Kidney tubule cell (primary cell): ENCODE measurements around the gene RPRD1A.
"Not testable (repeated sequence)": the region's sequence is repeated elsewhere in the genome, so short reads cannot be mapped to it uniquely, and the experiment has no call there.

ENCODE experiments used
- DNase-seq: peaks from one replicate; pipeline ENCODE4 v3.0.0-alpha.2; 2018; ENCODE audit warnings: low spot score

Gene RPRD1A

GRCh38 chr18:36028859-36029258 is 38.5 kb downstream of the RPRD1A start:
- no peak for DNase-seq

DNA sequence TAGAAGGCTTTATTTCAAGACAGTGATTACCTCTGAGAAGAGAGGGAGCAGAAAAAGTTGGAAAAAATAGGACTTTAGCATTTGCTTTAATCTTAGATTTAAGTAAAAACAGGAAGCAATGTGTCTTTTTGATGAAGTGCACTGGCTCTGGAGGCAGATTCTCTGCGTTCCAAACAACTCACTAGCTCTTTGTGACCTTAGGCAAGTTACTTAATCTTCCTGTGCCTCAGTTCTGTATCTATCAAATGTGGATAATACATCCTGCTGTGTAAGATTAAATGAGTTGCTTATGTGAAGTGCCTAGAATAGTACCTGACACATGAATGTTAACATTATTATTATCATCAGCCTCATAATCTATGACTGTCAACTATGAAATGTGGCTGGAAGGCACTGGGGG is 42.3 kb downstream of the RPRD1A start:
- DNase-seq, result no peak

DNA sequence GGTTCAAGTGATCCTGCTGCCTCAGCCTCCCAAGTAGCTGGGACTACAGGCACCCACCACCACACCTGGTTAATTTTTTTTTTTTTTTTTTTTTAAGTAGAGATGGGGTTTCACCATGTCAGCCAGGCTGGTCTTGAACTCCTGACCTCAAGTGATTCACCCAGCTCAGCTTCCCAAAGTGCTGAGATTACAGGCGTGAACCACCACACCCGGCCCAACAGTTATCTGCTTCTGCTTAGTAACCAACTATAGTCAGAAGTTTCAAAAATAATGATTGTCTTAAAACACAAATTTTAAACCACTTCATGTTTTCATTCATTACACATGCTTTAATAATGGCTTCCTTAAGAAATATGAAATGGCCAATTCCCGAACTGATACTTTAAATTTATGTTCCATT is 43.1 kb downstream of the RPRD1A start:
- DNase-seq, result not testable (repeated sequence)

- no peak for DNase-seq
Observed at GRCh38 chr18:36023336-36023735, 44.0 kb downstream of the RPRD1A start.

- no peak for DNase-seq
Observed at GRCh38 chr18:36020174-36020711, 47.1 kb downstream of the RPRD1A start.

DNA sequence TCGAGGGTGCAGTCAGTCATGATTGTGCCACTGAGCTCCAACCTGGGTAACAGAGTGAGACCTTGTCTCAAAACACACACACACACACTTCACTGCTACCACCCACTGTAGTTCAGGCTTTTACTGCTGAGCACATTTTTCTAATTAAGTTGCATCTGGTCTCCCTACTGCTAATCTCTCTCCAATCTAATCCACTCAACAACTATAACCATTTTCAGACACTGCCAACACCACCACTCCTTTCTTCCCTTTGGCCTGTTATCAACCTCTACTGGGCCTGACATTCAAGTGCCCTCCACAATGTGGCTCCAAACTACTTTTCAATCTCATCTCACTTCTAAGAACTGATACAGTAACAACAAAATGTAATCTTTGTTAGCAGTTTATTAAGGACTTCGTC is 50.1 kb downstream of the RPRD1A start:
- no peak for DNase-seq

DNA sequence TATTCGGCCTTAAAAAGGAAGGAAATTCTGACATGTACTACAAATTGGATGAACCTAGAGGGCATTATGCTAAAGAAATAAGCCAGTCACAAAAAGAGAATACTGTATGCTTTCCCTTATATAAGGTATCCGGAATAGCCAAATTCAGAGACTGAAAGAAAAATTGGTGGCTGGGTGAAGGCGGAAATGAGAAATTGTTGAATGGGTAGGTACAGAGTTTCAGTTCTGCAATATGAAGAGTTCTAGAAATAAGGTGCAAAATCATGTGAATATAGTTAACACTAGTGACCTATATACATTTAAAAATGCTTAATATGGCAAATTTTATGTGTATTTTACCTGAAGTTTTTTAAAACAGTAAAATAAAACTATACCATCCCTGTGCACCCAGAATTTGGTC is 51.7 kb downstream of the RPRD1A start:
- DNase-seq, result no peak

DNA sequence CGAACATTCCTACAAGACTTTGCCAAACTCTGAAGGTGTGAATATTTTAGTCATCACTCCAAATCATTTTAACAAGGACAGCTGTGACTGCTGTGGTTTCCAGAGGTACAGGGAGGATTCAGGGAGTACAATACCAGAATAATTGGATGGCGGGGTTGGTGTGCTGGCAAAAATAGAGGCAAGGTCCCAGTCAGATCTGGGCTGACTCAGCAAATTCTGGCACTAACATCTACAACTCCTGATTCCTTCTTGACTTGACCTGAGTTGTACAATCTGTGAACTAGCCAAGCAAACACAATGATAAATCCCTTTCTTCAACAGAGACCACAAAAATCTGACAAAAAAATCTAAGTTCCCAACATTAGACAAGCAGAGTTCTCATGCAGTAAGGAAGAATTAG is 54.5 kb downstream of the RPRD1A start:
- no peak for DNase-seq

DNA sequence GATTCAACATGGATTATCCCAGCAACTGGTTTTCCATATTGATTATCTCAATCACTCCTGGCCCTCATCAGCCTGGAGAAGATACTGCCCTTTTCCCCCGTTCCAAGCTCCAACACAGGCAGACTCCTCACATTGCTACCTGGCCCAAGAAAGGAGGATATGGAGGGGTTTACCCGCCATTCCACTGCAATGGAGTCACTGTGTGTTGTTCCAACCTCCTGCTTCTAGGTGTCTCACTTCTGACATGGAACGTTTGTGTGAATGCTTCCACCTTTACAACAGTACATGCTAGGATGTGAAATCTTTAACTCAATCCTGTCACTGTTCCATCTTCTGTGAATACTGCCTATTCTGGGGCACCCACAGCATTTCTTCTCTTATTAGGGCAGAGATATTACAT is 58.1 kb downstream of the RPRD1A start:
- DNase-seq, result no peak

- no peak for DNase-seq
Observed at GRCh38 chr18:36006997-36007396, 60.4 kb downstream of the RPRD1A start.

DNA sequence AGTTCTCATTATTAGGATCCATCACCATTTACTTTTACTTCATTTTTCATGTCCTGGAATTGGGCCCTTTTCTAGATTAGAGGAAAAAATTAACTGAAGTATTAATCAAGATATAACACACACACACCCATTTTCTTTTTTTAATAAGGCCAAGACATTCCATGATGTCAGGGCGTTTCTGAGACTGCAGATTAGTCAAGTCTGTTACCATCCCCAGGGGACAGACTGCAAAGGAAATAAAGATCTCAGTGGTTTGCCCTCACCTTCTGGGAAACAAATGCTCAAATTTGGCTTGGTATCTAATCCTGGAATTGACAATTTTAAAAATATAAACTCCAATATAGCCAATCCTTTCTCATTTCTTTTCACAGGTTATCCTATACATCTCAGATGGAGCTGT is 67.4 kb downstream of the RPRD1A start:
- DNase-seq, result no peak

DNA sequence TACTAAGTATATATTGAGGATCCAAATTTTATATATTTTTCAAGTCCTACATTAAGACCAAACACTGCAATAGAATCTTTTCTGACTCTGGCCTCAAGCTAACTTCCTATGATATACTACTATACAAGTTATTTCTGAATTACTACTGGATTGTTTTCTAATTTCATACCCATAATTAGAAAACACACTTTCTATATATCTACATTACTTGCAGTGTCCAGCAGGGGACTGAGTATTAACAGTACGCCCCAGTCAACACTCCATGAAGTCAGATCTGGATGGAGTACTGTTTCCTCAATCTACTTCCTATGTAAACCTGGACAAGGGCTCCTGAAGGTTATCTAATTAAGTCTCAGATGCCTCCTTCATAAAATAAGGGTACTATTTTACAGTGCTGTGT is 68.4 kb downstream of the RPRD1A start:
- peak; percentile 19 for DNase-seq

DNA sequence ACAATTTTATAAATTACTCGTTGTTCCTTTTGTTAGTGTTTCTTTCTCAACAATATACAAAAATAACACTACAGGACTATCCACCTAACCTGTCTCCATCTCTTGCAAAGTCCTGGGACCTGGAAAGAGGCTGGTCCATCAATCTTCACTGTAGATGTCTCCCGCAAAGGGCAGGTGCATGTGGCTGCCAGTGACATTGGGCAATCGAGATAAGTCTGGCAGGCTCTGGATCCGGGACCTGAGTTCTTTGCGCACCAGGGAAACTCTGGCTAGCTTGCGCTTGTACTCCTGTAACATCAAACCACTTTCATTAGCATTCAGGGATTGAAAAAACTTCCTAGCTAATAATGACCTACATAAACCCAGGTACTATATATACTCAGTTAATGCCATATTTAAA is 74.3 kb downstream of the RPRD1A start:
- no peak for DNase-seq

DNA sequence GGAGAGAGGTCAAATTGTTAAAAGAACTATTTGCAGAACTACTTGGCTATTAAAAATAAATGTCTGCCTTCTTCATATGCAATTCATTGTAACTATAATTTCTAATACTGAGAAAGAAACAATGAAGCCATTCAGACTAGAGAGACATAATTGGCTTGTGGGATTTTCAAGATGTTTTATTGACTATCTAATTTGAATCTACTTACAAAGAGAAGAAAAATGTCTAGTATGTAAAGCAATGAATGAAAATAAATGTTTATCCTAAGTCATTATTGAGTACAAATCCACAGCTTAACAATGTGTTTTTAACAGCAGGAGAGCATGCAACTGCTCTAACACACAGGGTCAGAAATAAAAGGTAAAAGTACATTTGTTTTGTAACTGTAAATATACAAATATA is 75.7 kb downstream of the RPRD1A start:
- DNase-seq, result no peak

- DNase-seq, result peak; percentile 3
Observed at GRCh38 chr18:35983818-35984217, 83.5 kb downstream of the RPRD1A start.

DNA sequence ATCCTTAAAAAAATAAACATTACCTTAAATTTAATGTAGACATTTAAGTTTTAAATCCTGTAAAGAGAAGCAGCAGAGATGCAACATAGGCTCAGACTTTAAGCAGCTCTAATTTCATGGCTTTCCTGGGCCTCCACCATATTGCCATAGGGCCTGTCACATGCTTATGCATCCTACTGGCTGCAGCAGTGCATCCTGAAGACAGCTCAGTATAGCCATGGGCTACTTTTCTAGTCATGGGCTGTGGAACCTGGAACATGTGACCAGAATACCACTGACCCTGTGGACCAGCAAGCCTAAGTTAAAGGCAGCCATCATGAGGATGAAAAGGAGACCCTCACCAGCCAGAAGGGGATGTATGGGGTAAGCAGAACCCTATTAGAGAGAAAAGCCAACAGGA is 84.2 kb downstream of the RPRD1A start:
- no peak for DNase-seq

DNA sequence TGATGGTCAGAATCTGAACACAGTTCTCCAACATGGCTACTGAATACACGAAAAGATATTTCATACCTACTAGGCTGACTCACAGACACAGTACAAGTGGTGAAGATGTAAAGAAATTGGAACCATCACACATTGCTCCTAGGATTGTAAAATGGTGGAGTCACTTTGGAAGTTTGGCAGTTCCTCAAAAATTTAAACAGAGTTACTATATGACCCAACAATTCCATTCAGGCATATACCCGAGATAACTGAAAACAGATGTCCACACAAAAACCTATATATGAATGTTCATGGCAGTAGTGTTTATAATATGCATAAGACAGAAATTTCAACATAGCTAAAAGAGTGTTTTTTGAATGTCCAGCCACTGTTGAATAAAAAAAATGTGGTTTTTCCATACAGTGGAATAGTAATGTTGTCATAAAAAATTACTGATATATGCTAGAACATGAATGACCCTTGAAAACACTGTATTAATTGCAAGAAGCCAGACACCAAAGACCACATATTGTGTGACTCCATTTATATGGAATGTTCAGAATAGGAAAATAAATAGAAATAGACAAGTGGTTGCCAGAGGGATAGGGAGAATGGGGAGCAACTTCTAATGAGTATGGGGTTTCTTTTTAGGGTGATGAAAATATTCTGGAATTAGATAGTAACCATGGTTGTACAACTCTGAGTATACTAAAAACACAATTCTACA is 84.8 kb downstream of the RPRD1A start:
- no peak for DNase-seq

DNA sequence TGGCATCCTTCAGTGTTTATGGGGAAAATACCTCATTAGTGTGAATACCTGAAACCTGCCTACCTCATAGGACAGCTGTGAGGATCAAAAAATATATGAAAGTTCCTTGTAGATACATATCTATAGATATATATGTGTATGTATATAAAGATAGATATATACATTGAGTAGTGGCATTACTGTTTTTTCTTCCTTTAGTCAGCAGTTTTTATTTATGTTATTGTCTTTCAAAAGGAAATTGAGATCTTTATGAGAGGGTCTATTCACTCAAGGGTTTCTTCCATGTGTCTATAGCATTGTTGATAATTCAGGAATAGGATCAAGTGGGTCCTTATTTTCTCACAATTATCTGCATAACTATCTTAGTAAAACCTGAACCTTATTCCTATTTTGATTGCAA is 88.2 kb downstream of the RPRD1A start:
- DNase-seq, result no peak

DNA sequence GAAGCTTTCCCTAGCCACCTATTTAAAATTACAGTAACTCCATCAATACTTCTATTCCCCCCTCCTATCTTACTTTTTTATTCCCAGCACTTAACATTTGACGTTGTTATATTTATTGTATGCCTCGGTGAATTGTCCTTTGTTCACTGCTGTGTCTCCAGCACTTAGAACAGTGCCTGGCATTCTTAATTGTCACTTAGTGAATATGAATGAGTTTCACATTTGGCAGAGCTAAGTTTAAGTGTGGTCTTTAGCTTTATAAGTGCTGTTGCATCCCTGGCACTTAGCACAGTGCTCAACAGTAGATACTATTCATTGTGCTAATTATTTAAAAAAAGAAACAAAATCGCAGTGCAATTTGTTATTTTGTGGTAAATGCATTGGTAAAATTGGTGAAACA is 93.2 kb downstream of the RPRD1A start:
- no peak for DNase-seq

GRCh38 chr18:35973650-35974049 is 93.7 kb downstream of the RPRD1A start:
- peak; percentile 5 for DNase-seq

DNA sequence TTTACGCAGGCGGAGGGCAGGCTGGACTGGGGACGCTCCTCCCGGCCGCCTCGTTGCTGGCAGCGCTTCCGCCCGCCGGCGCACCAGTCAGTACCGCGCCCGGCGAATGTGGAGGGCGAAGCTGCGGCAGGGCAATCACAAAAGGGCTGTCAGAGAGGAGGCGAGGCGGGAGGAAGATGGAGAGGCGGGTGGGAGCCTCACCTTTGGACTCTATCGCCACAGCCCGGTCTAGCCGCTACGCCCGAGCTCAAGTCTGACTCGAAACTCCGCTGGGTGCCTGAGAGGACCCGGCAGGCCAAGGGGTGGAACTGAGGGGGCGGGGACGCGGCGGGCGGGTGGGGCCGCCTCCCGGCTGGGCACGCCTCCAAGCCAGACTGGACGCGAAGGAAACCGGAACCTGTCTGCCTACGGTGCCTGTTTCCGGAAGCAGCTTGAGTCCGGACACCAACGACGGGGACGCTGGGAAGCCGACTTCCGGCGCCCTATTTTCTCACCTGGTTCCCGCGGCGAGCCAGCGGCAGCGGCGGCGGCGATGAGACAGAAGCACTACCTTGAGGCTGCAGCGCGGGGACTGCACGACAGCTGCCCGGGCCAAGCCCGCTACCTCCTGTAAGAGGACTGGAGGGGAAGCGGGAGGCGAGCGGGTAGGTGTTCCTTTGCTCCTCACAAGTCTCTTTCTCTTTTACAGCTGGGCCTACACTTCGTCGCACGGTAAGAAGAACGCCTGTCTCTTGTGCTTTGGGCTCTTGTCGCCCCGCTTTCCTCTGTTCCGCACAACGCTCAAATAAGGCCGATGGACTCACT is 95.0 kb downstream of the RPRD1A start, which contains the start of gene RMP24:
Gene RMP24, plus strand, starts transcription at position 483 of the 804 bp plus-strand sequence.
- peak; percentile 96 for DNase-seq

DNA sequence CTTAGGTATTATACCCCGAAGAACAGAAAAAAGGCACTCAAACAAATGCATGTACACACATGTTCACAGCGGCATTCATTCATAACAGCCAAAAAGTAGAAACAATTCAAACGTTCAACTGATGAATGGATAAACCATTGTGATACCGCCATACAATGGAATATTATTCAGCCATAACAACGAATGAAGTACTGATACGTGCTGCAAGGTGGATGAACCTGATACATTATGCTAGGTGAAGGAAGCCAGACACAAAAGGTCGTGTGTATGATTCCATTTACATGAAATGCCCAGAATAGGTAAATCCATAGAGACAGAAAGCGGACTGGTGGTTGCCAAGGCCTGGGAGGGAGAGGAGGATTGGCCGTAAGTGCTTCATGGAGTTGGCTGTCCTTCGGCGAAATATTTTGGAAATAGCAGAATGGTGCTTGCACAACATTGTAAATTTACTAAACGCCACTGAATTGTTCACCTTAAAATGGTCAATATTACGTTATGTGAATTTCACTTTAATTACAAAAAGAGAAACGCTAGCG is 95.6 kb downstream of the RPRD1A start:
- DNase-seq, result no peak

DNA sequence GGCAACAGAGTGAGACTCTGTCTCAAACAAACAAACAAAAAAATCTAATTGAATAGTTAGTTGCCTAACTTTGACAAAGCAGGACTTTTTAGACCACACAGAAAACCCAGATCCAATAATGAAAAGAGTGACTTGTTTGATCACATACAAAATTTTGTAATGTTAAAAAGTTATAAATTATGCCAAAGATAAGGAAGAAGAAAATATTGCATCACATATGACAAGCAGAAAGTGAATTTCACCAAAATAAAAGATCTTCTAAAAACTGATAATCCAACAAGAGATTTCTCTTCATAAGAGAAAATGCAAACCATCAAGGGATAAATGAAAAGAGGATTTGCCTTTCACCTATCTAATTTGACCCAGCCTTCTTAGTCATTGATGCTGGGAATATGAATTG is 97.7 kb downstream of the RPRD1A start:
- DNase-seq, result no peak
